HG02870 (cell line): ENCODE measurements around the gene GRID1.
"Not testable (repeated sequence)": the region's sequence is repeated elsewhere in the genome, so short reads cannot be mapped to it uniquely, and the experiment has no call there.

ENCODE experiments used
- ATAC-seq: cut with Tn5 transposase; IDR thresholded peaks from one replicate; pipeline ENCODE4 v1.9.1; 2021; ENCODE audit warnings: mild to moderate bottlenecking, moderate library complexity; ENCODE audit not compliant: unreplicated experiment

The GRID1 gene

DNA sequence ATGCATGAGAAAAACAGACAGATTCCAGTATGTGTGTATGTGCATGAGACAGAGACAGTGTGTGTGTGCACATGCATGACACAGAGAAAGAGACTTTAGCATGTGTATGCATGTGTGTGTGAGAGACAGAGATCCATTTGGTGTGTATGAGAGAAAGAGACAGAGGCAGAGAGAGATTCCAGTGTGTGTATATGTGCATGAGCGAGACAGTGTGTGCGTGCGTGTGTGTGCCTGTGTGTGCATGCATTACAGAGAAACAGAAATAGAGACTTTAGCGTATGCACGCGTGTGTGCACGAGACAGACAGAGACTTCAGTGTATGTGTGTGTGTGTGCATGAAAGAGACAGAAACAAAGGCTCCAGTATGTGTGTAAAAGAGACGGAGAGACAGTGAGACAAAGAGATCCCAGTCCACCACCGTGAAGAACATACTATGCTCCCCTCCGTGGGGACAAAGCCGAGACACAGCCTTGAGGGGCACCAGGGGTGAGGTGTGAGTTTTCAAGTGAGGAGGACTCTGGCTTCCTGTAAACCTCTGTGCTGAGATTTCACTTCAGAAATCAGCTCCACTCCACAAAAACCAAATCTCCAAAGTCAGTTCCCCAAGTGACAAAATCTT is 188.9 kb downstream of the GRID1 start:
- no peak for ATAC-seq

DNA sequence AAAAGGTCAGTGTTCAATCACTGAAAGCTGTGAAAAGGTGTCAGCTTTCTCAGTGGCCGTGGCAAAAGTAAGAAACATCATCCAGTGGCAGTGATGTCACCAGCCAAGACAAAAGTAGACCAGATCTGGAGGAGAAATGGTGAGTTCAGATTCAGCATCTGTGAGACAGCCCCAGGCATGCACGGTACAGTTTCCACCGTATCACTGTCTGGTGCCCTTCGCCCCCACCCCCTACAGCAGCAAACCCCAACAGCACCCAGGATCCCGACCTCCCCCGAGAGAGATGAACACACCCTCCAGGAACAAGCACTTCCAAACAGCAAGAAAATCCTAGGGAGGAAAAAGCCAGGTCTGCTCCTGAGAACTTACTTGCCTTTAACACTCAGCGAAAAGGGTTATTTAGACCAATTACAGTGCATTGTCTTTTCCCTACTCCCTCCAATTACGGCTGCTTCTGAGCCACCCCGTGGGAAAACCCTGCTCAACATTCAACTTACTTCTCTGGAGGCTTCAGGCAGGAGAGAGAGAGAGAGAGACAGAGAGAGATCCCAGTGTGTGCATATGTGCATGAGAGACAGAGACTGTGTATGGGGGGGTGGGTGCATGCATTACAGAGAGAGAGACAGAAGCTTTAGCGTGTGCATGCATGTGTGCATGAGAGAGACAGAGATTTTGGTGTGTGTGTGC is 189.6 kb downstream of the GRID1 start:
- no peak for ATAC-seq

DNA sequence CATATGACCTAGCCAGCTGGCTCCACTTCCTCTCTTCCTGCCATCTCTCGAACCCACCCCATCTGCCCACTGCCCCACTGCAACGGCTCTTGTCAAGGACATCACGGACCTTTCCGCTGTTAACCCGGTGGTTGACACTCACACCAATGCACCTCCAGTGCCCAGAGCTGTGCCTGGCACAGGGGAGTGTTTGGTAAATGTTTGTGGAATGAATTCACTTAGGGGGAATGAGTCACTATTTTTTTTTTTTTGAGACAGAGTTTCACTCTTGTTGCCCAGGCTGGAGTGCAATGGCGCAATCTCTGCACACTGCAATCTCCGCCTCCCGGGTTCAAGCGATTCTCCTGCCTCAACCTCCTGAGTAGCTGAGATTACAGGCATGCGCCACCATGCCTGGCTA is 191.1 kb downstream of the GRID1 start:
- ATAC-seq: not testable (repeated sequence)

DNA sequence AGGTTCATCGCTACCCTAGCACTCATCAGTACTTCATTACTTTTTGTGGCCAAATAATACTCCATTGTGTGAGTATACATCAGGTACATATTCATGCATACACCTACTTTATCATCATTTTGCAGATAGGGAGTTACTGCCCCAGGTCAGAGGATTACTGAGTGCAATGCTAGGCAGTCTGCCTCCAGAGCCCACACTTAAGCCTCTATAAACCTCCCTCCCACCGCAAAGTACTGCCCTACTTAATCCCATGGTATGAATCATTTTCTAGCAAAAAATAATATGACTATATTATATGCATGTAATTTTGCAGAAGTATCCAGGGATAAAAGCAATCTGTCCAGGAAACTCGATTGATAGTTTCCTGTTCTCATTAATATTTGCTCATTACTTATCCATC is 194.3 kb downstream of the GRID1 start:
- ATAC-seq: no peak

DNA sequence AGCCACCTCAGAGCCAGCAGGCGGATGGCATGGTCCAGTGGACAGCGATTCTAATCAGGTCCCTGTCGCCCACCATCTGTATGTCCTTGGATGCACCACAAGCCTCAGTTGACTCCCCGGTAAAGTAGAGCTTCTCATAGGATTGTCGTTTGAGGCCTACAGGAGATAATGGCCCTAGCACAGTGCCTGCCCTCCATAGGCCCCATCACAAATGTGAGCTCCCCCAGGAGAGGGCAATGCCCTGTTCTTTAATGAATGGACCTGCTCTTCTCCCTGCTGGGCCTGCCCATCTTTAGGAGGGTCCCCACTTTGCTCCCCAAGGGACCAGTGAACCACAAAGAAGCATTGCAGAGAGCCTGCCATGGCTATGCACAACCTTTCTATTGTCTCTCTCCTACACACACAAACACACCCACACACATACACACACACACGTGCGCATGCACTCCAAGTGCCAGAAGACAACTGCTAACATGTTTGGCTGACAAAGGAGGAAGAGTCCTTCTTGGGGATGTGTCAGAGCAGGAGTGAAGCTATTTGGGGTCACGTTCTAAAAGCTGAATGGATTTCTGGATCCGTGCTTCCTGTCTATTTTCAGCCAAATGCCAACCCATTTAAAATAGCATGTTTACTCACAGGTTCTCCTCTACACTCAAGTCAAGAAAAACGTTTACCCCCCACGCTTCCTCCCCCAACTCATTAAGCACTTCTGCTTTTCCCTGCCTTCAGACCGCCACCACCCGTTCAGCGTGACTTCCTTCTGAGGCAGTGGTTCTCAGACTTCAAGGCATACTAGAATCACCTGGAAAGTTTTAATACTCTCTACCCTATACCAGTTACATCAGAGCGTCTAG is 196.1 kb downstream of the GRID1 start:
- peak; percentile 61 for ATAC-seq

DNA sequence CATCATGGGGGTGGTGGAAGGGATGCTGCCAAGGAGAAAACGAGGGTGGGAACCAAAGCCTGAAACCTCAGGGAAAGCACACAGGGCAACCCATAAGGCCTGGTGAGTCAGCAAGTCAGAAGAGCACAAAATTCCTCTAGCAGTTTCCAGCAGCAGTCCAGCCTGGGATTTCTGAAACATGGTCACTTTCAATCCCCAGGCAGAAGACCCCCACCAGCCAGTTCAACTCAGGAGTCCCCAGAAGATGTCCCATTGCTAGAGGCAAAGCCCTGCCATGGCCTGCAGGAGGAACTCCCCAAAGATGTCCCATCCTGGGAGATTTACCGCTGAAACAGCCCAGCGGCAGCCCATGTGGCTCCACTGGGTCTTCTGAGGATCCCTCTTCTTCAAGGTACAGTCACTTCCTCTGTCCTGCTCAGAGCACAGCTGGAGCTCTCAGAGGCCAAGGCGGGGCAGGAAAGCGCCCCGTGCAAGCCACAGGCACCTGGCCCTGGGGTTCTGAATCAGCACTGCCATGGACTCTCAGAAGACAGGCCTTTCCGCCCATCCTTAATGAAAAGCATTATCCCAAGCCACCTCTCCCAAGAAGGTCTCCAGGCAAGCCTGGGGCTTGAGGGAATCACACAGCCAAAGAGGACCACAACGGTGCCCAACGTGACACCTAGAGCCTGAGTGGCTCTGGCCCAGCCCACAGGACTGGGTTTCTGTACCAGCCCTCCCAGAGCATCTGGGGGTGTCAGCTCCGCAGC is 196.9 kb downstream of the GRID1 start:
- no peak for ATAC-seq

DNA sequence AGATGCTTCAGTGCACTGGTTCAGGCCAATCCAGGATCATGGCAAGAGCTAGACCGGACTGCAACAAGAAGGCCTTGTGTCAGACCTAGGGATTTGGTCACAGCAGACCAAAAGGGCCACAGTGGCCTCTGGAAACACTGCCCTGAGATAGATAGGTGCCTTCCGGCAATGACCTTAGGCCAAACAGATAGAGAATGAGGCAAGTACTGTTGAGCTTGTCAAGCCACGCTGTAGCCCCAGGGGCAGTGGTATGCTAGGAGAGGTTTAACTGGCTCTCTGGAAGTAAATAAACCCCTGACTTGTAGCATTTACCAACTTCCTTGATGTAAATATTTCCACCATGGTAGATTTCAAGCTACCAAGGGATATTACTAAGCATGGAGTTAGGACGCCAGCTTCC is 197.5 kb downstream of the GRID1 start:
- no peak for ATAC-seq

DNA sequence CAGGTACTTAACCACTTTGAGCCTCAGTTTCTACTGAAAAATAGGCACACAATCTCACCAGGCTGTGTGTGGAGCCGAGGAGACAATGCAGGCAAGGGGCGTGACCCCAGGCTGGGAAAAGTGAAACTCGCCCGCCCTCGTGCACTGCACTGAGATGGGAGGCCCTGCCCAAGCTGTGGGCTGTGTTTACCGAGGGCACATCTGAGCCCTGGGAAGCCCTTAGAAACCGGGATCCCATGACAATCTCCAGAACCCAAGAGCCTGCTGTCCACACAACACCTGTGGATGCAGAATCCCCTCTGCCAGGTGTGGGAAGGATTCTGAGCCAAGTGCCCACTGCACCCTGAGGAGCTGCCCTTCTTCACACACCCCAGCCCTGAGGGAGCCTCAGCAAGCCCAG is 198.3 kb downstream of the GRID1 start:
- no peak for ATAC-seq

DNA sequence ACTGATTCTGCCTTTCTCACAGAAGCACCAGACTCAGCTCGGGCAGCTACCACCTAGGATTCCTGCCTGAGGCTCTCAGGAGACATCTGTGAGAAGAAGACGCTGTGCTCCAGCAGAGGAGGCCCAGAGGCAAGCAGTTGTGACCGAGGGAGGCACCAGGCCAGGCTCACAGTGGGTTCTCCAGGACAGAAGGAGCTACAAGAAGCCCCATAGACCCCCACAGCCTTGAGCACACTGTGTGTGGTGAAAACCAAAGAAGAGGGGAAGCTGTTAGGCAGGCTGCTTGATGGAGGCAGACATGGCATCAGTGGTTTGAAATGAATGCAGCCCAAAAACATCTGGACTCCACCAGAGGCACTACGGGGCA is 198.8 kb downstream of the GRID1 start:
- no peak for ATAC-seq

DNA sequence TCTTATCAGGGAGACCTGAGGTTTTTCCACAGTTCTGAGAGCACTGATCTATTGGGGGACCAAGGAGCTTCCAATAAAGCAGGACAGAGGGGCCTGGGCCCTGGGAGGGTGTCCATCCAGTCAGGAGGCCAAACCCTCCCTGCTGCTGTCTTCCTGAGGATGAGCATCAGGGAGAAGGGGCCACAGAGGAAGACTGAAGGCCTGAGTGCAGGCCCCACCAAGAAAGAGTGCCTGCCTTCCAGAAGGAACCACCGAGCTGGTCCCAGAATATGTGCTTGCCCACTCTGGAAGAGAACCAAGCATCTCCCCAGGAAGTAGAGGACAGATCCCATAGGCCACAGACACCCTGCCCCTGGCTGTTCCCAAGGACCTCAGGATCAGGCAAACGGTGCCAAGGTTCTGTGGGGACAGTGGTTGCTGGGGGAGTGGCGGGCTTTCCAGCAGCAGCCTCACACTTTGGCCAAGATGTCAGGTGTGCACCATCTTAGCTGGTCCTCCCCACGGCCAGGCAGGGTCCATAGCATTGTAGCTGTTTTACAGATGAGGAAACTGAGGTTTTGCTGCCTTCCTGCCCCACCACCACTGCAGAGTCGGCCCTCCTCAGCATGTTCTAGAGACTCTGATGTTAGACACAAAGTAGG is 199.4 kb downstream of the GRID1 start:
- no peak for ATAC-seq

DNA sequence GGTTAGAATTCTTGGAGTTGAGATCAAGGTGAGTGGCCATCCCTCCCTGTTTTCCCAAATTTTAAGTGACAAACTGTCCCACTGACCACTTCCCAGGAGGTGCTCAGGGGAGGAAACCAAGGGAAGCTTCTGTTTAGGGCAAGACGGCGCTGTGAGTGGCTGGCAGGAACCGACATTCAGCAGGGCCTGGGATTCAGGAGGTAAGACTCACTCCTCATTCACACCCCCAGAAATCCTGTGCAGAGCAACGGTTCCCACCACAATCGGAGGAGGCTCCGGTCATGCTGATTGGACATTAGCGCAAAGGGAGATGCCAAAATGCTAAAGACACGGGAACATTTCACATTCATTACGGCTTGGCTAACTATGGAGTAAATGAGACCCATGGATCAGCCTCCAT is 200.9 kb downstream of the GRID1 start:
- ATAC-seq: no peak

DNA sequence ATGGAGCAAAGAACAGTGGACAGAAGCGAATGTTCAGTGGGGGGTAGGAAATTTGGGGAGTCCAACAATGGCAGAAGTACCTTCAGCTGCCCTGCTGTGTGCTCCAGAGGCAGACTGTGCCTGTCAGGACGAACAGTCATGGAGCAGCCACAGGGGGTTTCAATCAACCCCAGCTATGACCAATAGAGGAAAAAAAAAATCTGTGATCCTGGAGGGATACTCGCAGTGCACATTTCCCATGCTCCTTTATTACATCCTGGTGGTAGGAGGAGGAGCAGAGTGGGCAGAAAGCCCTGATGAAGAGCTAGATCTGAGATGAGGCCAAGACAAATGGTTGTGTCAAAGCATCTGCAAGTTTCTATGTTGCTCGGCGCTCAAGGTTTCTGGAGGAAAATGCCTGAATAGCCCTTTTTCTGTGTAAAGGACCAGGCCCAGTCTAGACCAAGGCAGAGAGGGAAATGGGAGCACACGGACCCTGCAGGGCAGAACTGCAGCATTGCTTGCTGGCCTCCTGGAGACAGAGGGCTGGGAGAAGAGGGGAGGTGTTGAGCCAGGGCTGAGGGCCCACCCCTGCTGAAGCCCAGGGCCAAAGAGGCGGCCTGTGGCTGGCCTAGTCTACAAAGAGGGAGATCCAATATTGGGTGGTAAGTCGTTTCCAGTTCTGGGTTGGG is 201.5 kb downstream of the GRID1 start:
- no peak for ATAC-seq

DNA sequence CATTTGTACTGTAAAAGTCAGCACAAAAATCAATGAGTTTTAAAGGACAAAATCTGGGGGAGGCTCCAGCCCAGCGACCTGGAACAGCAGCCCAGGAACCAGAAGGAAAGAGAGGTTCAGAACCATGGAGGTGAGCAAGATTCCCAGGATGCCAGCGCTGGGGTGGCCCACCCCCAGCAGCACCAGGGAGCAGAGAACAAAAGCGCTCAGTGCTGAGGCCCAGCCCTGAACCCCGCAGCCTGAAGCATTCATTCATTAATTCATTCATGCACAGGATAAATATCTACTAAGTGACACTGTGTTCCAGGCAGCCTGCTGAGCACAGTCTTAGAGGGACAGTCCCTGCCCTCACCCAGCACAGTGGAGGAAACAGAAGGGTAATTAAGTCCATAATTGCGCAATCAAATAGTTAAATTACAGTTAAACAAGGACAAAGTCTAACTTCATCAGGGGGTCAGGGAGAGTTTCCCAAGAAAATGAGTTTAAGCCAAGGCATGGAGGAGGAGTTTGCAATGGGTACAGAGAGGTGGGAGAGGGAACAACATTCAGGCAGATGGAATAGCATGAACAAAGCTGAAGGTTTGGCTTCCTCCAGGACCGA is 202.3 kb downstream of the GRID1 start:
- no peak for ATAC-seq

DNA sequence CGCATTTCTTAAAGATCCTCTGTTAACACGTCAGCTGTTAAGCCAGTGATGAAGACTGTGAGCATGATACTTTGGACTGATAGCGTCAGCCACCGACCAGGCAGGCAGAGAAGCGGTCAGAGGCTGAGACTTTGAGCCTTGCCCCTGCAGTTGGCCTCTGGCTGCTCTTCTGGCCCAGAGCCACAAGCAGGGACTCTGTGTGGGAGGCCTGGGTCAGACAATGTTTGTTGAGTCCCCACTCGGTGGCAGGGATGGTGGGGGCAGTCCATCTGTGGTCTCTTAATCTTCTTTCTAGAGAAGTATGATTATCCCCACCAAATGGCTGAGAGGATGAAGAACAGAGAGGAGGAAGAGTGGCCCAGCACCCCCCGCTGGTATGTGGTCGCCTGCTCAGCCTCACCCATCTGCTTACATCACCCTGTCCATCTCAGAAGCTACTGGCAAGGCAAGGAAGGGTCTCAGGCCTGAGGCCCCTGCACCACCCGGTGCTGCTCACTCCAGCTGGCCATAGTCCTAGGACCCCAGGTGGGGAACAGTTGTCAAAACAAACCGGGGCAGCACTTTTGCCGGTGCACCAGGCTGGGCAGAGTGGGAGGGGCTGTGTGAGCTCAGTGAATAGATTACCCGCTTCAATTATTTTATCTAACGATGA is 202.9 kb downstream of the GRID1 start:
- no peak for ATAC-seq

DNA sequence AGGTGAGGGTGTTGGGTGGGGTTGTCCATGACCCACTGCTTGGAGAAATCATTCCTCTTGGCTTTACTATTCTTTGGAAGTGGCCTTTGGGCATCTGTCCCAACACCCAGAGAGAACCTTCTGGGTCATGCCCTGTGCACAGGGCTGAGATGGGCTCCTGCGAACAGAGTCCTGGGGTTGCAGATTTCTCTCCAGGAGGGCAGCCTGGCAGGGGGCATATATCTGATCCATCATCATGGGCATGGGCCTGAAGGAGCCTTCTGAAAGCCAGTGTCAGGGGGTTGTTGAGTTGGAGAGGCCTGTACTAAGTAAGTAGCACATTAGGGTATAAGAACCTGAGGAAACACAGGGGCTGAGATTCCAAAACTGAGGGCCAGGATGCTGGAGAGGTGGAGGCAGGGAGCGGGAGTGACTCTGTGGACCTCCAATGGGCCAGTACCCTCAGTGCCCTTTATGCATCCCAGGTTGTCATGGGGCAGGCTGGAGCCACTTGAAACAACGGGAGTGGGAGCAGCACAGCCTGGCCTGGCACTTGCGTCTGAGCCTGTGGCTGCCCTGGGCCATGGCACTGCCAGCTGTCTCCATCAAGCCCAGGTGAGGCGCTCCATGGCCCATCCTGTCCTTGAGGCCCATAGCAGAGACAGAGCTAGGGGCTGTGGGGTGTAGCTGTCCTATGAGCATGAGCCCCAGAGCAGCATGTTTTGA is 203.7 kb downstream of the GRID1 start:
- ATAC-seq: no peak

DNA sequence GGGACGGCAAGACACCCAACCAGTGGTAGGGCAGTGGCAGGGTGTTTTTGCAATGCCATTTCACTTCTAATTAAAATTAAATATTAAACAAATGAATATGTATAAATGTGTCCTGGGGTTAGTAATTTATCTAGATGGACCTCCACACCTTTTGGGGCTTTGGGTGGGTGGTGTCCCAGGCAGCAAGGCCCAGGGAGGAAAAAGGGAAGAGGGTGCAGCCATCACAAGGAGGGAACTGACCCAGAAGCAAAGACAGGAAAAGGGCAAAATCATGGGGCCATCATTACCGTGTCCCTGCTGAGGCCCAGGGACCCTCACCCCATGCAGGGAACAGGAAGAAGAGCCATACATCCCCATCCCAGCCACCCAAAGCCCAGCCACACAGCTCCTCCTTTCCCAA is 204.6 kb downstream of the GRID1 start:
- ATAC-seq: no peak

DNA sequence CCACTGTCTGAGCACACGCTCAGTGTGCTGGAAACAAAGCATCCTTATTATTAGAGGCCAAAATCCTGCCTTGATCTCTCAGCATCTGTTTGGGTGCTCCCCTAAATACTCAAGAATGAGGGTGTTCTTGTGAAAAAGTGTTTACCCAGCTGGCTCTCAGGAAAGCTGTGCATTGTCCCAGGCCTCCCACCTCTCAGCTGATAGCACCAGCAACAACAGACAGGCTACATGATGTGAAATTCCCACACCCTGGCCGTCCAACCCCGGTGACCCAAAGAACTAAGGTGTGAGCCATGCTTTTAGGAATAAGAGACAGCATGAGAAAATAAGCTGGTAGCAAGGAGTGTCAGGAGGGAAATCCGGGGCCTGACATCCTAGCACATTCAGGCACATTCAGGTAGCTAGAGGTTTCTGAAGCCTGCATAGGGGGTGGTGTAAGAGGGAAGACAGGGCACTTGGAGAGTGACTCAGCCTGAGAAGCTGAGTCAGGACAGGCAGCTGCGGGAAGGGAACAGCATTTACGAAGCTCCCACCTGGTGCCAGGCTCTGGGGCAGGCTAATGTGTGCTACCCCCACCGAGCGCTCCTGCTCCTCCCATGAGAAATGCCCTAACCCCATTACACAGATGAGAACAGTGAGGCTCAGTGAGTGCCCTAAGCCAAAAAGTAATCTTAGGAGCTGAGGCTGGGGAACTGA is 205.6 kb downstream of the GRID1 start:
- ATAC-seq: no peak

DNA sequence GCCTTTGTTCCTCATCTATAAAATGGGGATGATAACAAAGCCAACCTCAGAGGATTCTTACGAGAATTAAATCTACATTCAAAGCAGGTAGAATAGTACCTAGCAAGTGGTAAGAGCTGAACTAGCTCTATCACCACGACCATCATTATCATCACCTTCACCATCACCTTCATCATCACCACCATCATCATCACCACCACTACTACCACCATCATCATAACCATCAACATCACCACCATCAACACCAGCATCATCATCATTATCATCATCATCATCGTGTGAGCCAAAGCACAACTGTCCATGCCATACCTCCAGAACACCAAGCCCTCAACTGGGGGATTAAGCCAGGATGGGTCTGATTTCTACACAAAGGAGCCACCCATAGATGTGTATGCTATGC is 206.8 kb downstream of the GRID1 start:
- ATAC-seq: no peak
